ENCODE data around the gene BTLA. TPM values are rescaled to one million over a fixed set of nuclear protein-coding genes. Genes with fewer than 3 reads are reported as not detected.
A peak's percentile ranks its signal among the peaks of the same experiment; 100 is the strongest.

Gene BTLA
- total and polyA plus RNA-seq, 10 of the 15 experiments (the other 5 are each of a cell fraction or from before 2014, with no cell fraction given) = 55.4 to 134 (median 84.2) TPM

GRCh38 chr3:112489674-112490479 is 9.4 kb downstream of the BTLA start (continued):
- TF ChIP-seq CTCF (IDR thresholded peaks at IDR 0.05 in 2 of 3, conservative IDR thresholded peaks at IDR 0.05 in 1 of 3; ENCODE audit: control insufficient read depth in 2 of 3, extremely low read depth in 1 of 3, insufficient read depth in 1 of 3, low read depth in 3 of 3, low read length in 3 of 3) (no peak), PAX5 (IDR thresholded peaks at IDR 0.05; ENCODE audit: borderline replicate concordance, low read depth, low read length) (peak; percentile 27; the same call in 1 of the 2 replicates), USF2 (IDR thresholded peaks at IDR 0.05; ENCODE audit: borderline replicate concordance, low read depth, low read length) (no peak), JUND (IDR thresholded peaks at IDR 0.05; ENCODE audit: low read depth, low read length) (peak; percentile 46; the same call in 1 of the 2 replicates), ESRRA (IDR thresholded peaks at IDR 0.05; ENCODE audit: low read length) (no peak), ETV6 (conservative IDR thresholded peaks at IDR 0.05 in 1 of 2, IDR thresholded peaks at IDR 0.05 in 1 of 2; ENCODE audit: borderline replicate concordance in 1 of 2, low read depth in 1 of 2) (peak in 1 of 2 experiments; percentile 50; a peak in 1 of 4 replicates), MYC (IDR thresholded peaks at IDR 0.05; ENCODE audit: insufficient read depth, insufficient read length, insufficient replicate concordance, low read length, severe bottlenecking) (no peak), NFYB (IDR thresholded peaks at IDR 0.05; ENCODE audit: insufficient read depth, low read depth, low read length) (no peak), FOS (IDR thresholded peaks at IDR 0.05; ENCODE audit: borderline replicate concordance, extremely low read depth, insufficient read length) (no peak), SPI1 (IDR thresholded peaks at IDR 0.05; ENCODE audit: borderline replicate concordance, insufficient read depth, low read depth, low read length) (no peak), LARP7 (IDR thresholded peaks at IDR 0.05) (no peak), BHLHE40 (IDR thresholded peaks at IDR 0.05; ENCODE audit: borderline replicate concordance in 1 of 2, low read depth in 2 of 2, low read length in 1 of 2) (peak in 1 of 2 experiments; percentile 10; a peak in 2 of 4 replicates), CREM (IDR thresholded peaks at IDR 0.05; ENCODE audit: low read depth) (peak; percentile 65; the same call in 1 of the 2 replicates), PKNOX1 (IDR thresholded peaks at IDR 0.05) (peak; percentile 24; the same call in 1 of the 2 replicates), RELB (IDR thresholded peaks at IDR 0.05; ENCODE audit: low read depth) (peak; percentile 73), MTA2 (IDR thresholded peaks at IDR 0.05; ENCODE audit: low read depth) (peak; percentile 83), ZNF24 (IDR thresholded peaks at IDR 0.05) (no peak), CEBPB (IDR thresholded peaks at IDR 0.05; ENCODE audit: borderline replicate concordance in 1 of 2, low read depth in 2 of 2, low read length in 2 of 2) (peak in 1 of 2 experiments; percentile 58; a peak in 1 of 4 replicates), IKZF2 (IDR thresholded peaks at IDR 0.05) (peak; percentile 78 to 85; a peak in 3 of 4 replicates), TBL1XR1 (IDR thresholded peaks at IDR 0.05; ENCODE audit: low read depth, low read length) (no peak), IKZF1 (conservative IDR thresholded peaks at IDR 0.05) (peak; percentile 64), IRF3 (IDR thresholded peaks at IDR 0.05) (no peak)
